ENCODE measurements around the gene DLGAP1.

- TF ChIP-seq, protein P1, sequence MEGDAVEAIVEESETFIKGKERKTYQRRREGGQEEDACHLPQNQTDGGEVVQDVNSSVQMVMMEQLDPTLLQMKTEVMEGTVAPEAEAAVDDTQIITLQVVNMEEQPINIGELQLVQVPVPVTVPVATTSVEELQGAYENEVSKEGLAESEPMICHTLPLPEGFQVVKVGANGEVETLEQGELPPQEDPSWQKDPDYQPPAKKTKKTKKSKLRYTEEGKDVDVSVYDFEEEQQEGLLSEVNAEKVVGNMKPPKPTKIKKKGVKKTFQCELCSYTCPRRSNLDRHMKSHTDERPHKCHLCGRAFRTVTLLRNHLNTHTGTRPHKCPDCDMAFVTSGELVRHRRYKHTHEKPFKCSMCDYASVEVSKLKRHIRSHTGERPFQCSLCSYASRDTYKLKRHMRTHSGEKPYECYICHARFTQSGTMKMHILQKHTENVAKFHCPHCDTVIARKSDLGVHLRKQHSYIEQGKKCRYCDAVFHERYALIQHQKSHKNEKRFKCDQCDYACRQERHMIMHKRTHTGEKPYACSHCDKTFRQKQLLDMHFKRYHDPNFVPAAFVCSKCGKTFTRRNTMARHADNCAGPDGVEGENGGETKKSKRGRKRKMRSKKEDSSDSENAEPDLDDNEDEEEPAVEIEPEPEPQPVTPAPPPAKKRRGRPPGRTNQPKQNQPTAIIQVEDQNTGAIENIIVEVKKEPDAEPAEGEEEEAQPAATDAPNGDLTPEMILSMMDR (conservative IDR thresholded peaks at IDR 0.05 in 1 of 2, IDR thresholded peaks at IDR 0.05 in 1 of 2; ENCODE audit: extremely low read depth in 1 of 2, insufficient read depth in 1 of 2, low read depth in 1 of 2, low read length in 2 of 2) = no peak
- TF ChIP-seq EZH2 (IDR thresholded peaks at IDR 0.05; ENCODE audit: borderline replicate concordance, low read length) = no peak
Measured at GRCh38 chr18:3665204-3665603, 789.9 kb downstream of the DLGAP1 start.
